Measurements from ENCODE around the gene EYS.

GRCh38 chr6:65569505-65569904 is 137.5 kb downstream of the EYS start:
- TF ChIP-seq, protein P1, sequence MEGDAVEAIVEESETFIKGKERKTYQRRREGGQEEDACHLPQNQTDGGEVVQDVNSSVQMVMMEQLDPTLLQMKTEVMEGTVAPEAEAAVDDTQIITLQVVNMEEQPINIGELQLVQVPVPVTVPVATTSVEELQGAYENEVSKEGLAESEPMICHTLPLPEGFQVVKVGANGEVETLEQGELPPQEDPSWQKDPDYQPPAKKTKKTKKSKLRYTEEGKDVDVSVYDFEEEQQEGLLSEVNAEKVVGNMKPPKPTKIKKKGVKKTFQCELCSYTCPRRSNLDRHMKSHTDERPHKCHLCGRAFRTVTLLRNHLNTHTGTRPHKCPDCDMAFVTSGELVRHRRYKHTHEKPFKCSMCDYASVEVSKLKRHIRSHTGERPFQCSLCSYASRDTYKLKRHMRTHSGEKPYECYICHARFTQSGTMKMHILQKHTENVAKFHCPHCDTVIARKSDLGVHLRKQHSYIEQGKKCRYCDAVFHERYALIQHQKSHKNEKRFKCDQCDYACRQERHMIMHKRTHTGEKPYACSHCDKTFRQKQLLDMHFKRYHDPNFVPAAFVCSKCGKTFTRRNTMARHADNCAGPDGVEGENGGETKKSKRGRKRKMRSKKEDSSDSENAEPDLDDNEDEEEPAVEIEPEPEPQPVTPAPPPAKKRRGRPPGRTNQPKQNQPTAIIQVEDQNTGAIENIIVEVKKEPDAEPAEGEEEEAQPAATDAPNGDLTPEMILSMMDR (IDR thresholded peaks at IDR 0.05; ENCODE audit: low read length) = no peak
- TF ChIP-seq EZH2 (optimal IDR thresholded peaks at IDR 0.05; ENCODE audit: low read depth, low read length) (no peak), EZH2phosphoT487 (IDR thresholded peaks at IDR 0.05; ENCODE audit: low read length) (no peak)

Data from MM.1S (cell line).